GM18870 (cell line): ENCODE measurements around the gene ABCC12.

Source experiments
- ATAC-seq: cut with Tn5 transposase; IDR thresholded peaks from one replicate; pipeline ENCODE4 v1.9.1; 2021; ENCODE audit warnings: moderate library complexity; ENCODE audit not compliant: unreplicated experiment

The ABCC12 gene

GRCh38 chr16:48106446-48106845 is 49.3 kb downstream of the ABCC12 start:
- ATAC-seq = no peak
